Frontal cortex (tissue), 4 donors: ENCODE results near the gene SELENBP1. TPM values are rescaled to one million over a fixed set of nuclear protein-coding genes. Genes with fewer than 3 reads are reported as not detected.
"Not testable (repeated sequence)": the region's sequence is repeated elsewhere in the genome, so short reads cannot be mapped to it uniquely, and the experiment has no call there.

ENCODE experiments used
- DNase-seq, 2 donors: peaks; one replicate each; pipeline ENCODE4 v3.0.0; 2012; ENCODE audit warnings: low spot score in 2 of 2
- FAIRE-seq: peaks from 2 replicates; lab custom pipeline; 2012; peaks lifted over from hg19 to GRCh38; lab: Jason Lieb, UNC
- total RNA-seq: library from RNA; depleted of rRNA; stranded (reverse); fragments of >200 nt; gene quantifications from one replicate; pipeline ENCODE4 v1.2.3, GENCODE V29; 2014
- donor health status: control.
- donor health status: control.
- donor health status: control.

The SELENBP1 gene
- 6.5 TPM for total RNA-seq

- DNase-seq (peak; percentile 37 to 62), FAIRE-seq (no peak)
Observed at GRCh38 chr1:151372058-151372934, at the start of gene SELENBP1. TSS of gene SELENBP1 (minus strand) at chr1:151372705. CDS start at chr1:151372641, 64 bp downstream.

- FAIRE-seq (no peak), DNase-seq (no peak)
Observed at GRCh38 chr1:151419819-151420218, 47.3 kb upstream of the SELENBP1 start.

GRCh38 chr1:151418081-151418480 is 45.6 kb upstream of the SELENBP1 start:
- DNase-seq = no peak
- no peak for FAIRE-seq

GRCh38 chr1:151416231-151416630 is 43.7 kb upstream of the SELENBP1 start:
- DNase-seq = no peak
- FAIRE-seq = no peak

- DNase-seq (no peak), FAIRE-seq (no peak)
Observed at GRCh38 chr1:151411884-151412283, 39.4 kb upstream of the SELENBP1 start.

- DNase-seq (no peak), FAIRE-seq (no peak)
Observed at GRCh38 chr1:151408891-151409290, 36.4 kb upstream of the SELENBP1 start.

GRCh38 chr1:151407304-151407703 is 34.8 kb upstream of the SELENBP1 start:
- DNase-seq (no peak), FAIRE-seq (no peak)

GRCh38 chr1:151406176-151406575 is 33.7 kb upstream of the SELENBP1 start:
- FAIRE-seq (no peak), DNase-seq (no peak)

- DNase-seq (no peak), FAIRE-seq (no peak)
Observed at GRCh38 chr1:151405187-151405951, 32.9 kb upstream of the SELENBP1 start.

GRCh38 chr1:151403612-151404011 is 31.1 kb upstream of the SELENBP1 start:
- no peak for FAIRE-seq

GRCh38 chr1:151402764-151403163 is 30.3 kb upstream of the SELENBP1 start:
- FAIRE-seq = no peak
- DNase-seq = no peak

More at GRCh38 chr1:151403612-151404011, 31.1 kb upstream of the SELENBP1 start:
- DNase-seq = no peak

GRCh38 chr1:151401860-151402259 is 29.4 kb upstream of the SELENBP1 start:
- FAIRE-seq (no peak), DNase-seq (no peak)

- DNase-seq (no peak), FAIRE-seq (no peak)
Observed at GRCh38 chr1:151401125-151401788, 28.8 kb upstream of the SELENBP1 start.

GRCh38 chr1:151399324-151400171 is 27.0 kb upstream of the SELENBP1 start, which contains the start of gene PSMB4:
TSS of gene PSMB4 (plus strand) at chr1:151399573. CDS start at chr1:151399588, 15 bp downstream.
- DNase-seq (peak; percentile 85 to 88), FAIRE-seq (peak; percentile 56)

- FAIRE-seq, DNase-seq: not testable (repeated sequence)
Observed at GRCh38 chr1:151396265-151396664, 23.8 kb upstream of the SELENBP1 start.

- DNase-seq = no peak
- FAIRE-seq = no peak
Observed at GRCh38 chr1:151393583-151393982, 21.1 kb upstream of the SELENBP1 start.

- FAIRE-seq (no peak), DNase-seq (no peak)
Observed at GRCh38 chr1:151391079-151391563, 18.6 kb upstream of the SELENBP1 start.

GRCh38 chr1:151390221-151391078 is 17.9 kb upstream of the SELENBP1 start:
- DNase-seq, FAIRE-seq: not testable (repeated sequence)
